Stimulated activated CD8-positive, alpha-beta memory T cell treated with anti-CD3 and anti-CD28 coated beads, Interleukin-15, amount 100 ng/mL, for 4 hours (primary cell): ENCODE measurements around the gene HOXB1.
"Not testable (repeated sequence)": the region's sequence is repeated elsewhere in the genome, so short reads cannot be mapped to it uniquely, and the experiment has no call there.

Experiments used
- DNase-seq, 2 donors: peaks; one replicate each; pipeline ENCODE4 v3.0.0-alpha.2; 2020; ENCODE audit warnings: low read depth in 2 of 2

Gene HOXB1

DNA sequence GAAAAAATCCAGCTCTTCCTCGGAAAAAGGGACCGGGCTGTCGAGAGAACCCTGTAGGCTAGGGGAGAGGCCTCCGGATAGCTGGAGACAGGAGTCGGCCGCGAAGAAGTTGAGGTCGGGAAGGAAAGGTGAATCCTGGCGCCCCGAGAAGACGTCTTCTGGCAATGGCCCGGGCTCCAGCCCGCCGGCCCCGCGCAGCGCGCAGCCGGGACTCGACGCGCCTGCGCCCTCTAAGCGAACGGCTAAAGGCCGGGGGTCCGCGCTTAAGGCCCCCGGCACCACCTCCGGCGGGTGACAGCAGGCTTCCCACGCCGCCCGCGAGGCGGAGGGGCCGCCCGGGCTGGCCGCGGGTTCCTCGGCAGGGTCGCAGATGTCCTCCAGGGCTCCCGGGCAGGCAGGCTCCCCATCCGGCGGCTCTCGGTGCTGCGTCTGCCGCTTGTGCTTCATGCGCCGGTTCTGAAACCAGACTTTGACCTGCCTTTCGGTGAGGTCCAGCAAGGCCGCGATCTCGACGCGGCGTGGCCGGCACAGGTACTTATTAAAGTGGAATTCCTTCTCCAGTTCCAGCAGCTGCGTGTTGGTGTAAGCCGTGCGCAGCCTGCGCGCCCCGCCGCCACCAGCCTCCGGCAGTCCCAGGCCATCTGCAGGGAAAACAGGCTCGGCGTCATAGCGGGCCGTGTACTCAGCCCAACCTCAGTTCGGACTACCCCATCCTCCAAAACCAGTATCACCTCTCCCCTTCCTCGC lies 12.5 kb upstream of the HOXB1 start:
- DNase-seq, result no peak

DNA sequence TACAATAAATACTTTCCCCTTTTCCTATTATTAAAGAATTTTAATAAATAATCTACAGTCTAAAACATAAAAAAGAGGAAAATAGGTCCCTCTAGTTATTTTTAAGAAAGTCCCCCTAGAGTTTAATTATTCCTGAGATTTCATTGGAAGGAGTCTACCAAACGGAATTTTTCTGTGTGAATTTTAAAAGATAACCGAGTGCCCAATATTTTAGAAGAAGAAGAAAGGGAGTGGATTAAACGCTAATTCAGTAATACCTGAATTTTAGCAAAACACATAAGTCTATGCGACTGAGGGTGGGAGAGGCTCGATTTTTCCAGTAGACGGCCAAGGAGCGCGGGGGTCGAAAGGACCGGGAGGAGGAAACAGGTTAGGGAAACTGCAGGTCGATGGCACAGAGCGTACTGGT lies 11.9 kb upstream of the HOXB1 start:
- DNase-seq, result no peak

DNA sequence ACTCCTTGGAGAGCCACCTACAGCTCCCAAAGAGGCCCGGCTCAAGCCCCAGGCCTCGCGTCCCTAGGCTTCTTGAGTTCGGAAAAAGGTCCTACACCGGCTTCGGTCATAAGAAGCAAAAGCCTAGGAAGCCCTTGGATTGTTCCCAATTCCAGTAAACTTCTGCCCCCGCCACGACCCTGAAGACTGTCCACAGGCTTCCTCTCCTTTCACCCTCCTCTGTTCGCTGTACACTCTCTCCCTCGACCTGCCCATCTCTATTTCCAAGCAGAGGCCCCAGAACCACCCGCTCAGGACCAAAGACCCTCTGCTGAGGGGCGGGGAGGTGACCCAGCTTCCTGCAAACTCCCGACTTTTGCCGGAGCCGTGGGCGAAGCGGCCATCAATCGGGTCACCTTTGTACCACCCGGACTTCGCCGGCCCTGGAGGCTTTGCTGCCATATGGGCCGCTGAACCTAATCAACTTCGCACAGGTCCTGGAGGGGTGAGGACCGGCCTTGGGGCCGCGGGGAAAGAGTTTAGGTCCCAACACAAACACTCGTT lies 11.4 kb upstream of the HOXB1 start:
- DNase-seq, result no peak

DNA sequence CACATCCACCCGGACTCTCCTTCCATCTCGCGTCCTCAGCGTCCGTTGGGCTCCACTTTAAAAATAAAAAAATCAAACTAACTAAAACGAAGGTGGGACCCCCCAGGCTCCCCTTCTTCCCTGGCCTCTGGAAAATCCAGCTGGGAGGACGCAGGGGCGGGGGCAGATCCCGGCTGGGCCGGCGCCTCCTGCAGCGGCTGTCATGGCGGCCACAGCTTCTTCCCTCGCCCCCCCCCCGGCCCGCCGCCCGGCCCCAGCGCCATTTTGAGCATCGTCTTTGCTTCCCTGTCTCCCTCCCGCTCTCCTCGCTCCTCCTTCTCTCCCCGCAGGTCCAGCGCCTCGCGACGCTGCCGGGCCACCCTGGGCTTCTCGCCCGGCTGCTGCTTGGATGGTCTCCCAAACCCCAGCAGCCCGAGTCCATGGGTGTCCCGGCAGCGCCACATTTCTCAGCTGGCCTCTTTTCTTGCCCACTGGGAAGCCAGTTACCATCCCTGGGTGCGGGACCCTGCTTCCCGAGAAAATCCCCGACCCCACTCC lies 10.8 kb upstream of the HOXB1 start:
- DNase-seq, result no peak

DNA sequence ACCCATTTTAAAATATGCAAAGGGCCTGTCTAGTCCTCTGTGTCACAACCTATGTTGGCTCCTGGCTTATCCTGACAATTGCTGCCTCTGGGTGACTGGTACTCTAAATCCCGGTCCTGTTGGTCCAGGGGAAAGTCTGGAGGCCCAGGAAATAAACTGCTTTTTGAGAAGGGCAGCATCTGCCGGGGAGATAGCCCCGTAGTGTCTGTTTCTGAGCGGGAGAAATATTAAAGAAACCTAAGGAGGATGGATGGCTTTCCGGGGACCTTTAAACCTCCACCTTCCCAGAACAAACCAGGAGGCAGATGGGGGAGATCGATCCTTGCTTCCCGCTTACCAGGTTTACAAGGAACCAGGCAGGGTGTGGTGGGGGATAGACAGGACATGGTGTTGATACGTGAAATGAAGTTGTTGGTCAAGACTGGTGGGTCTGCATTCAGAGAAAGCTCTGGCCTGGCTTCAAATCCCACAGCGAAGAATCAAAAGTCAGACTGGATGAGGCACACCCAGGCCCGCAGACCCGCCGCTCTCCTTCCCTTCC lies 10.3 kb upstream of the HOXB1 start:
- no peak for DNase-seq

DNA sequence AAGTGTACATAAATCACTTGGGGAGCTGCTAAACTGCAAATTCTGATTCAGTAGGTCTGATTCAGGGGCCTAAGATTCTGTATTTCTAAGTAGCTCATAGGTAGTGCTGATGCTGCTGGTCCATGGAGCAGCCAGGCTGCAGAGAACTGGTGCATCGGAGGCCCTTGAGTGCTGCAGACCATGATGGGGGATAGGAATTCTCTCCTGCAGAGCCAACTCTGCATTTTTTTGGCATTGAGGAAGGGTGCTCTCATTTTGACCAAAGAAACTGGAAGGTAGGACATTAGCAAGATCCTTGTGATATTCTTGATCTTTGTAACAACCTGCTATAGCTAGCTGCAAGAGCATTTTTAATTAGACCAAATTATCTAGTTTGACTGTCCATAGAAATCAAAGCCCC lies 9.4 kb upstream of the HOXB1 start:
- DNase-seq, result no peak

DNA sequence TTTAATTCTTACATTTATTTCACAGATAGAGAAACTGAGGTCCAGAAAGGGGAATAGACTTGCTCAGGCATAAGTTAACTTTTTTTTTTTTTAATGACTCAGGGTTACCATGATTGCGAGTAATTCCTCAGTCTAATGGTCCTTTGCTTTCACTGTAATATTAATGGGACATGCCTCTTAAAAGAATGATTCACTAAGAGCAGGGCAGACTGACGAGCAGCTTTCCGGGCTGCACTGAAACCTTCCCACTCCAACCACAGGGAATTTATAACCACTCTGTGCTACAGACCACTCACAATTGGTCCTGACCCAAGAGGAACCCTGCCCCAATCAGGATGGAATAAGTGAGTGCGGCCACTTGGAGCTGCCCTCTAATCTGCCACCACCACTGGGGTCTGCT lies 8.4 kb upstream of the HOXB1 start:
- DNase-seq, result no peak

DNA sequence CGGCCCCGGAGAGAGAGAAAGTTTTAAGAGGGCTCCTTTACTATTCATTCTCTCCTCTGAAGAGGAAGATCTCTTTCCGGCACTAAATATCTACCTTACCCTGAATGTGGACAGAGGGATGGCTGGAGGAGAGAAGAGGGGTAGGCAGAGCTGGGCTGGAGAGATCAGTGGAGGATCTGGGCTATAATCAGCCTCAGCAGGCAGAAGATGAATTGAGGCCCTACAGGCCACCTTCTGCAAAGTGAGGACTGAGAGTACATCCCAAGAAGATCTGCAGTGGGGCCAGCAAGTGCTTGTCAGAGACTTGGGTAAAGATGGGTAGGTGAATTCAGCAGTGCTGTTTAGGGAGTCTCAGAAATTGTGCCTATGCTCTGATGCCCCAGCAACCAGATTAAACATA lies 6.5 kb upstream of the HOXB1 start:
- no peak for DNase-seq

DNA sequence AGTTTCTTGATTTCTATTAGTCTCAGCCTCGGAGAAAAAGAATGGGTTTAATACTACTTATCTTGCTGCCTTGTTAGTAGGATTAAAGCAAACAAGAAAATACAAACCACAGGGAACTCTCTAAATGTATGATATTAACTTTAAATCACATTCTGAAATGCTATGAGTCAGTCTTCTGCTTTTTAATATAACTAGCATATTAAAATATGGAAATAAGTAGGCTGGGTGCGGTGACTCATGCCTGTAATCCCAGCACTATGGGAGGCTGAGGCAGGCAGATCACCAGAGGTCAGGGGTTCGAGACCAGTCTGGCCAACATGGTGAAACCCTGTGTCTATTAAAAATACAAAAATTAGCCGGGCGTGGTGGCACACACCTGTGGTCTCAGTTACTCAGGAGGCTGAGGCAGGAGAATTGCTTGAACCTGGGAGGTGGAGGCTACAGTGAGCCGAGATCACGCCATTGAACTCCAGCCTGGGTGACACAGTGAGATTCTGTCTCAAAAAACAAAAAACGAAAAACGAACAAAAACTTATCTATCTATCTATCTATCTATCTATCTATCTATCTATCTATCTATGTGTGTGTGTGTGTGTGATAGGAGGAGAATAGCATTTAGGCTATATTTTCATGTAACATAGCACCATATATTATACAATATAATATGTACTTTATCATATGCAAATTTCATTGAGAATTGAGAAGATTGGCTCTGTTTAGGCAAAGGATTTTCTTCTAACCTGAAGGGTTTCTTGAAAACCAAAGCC lies 5.2 kb upstream of the HOXB1 start:
- DNase-seq, result not testable (repeated sequence)

DNA sequence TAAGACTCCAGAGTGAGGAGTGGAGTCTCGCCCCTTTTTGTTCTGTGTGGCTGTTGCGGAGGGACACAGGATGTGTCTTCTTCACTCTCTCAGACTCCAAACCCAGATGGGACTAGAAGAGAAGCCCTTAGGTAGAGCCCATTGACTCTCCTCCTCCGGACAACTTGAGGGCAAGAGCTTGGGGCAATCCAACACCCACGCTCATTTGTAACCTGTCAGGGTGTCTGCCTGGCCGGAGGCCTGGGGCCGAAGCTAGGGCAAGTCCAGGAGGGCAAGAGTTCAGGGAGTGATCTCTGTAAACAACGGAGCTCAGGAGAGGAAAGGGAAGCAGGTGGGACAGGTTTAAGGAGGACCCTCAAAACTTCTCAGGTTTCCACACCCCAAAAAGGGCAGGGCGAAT lies 1.4 kb upstream of the HOXB1 start:
- no peak for DNase-seq

DNA sequence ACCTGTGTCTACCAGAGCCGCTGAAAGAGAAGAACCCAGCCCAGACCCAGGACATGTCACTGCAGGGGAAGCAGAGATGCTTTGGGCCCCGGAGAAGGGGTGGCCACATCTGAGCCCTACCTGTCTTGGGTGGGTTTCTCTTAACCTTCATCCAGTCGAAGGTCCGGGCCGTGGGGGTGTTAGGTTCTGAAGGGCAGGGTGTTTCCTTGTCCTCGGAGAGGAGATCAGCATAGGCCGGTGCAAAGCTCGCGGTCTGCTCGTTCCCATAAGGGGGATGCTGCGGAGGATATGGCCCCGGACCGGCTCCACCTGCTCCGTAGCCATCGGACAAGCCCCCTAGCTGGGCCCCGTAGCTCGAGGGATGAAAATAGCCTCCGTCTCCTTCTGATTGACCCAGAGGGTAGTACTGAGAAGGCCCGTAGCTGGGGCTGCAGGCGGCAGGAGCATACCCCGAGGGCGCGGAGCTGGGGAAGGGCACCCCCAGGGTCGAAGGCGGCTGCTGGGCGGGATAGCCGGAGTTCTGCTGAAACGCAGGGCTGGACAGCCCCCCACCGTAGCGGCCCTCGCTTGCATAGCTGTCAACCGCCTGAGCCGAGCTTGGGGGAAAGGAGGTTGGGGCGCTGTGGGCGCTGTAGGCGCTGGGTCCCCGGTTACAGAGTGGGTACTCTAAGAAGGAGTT lies 464 bp downstream of the HOXB1 start:
- no peak for DNase-seq

DNA sequence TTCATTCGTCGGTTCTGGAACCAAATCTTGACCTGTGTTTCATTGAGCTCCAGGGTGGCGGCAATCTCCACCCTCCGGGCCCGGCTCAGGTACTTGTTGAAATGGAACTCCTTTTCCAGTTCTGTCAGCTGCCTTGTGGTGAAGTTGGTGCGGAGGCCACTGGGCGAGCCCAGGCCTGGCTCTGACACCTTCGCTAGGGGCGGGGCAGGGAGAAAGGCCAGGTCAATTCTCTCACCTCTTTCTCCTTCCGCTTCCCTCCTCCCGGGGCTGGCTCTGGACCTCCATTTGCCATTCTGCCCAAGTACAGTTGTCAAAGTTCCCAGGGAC lies 1.2 kb downstream of the HOXB1 start:
- DNase-seq, result no peak

DNA sequence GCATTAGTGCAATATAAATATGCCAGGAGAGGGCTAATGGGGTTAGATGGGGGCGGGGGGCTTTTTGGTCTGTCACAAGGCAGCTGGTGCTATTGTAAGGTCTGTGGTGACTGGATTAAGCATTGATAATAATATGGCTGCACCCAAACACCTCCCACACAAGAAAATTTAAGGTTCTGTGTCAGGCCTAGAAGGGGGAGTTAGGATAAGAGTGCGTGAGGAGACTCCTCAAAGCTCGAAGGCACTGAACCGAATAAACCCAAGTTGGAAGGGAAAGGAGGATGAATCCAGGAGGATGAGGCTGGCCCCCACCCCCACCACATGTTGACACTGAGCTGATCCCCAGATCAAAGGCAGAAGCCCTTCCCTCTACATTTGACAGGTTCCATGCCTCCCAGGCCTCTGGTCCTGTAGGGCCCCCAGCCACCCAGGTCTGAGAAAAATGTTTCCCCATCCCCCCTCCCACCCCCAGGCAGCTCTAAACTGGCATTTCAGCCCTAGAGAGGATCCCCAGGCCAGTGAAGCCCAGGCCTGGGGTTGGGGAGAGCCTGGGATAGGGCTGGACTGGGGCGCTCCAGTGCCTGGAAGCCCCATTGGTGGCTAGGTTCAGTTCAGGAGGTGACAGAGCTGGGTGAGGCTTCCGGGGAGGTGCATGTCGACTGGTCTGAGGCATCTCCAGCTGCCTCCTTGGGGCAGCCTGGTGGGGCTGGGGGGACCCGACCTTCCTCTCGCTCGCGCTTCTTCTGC lies 1.7 kb downstream of the HOXB1 start:
- no peak for DNase-seq

DNA sequence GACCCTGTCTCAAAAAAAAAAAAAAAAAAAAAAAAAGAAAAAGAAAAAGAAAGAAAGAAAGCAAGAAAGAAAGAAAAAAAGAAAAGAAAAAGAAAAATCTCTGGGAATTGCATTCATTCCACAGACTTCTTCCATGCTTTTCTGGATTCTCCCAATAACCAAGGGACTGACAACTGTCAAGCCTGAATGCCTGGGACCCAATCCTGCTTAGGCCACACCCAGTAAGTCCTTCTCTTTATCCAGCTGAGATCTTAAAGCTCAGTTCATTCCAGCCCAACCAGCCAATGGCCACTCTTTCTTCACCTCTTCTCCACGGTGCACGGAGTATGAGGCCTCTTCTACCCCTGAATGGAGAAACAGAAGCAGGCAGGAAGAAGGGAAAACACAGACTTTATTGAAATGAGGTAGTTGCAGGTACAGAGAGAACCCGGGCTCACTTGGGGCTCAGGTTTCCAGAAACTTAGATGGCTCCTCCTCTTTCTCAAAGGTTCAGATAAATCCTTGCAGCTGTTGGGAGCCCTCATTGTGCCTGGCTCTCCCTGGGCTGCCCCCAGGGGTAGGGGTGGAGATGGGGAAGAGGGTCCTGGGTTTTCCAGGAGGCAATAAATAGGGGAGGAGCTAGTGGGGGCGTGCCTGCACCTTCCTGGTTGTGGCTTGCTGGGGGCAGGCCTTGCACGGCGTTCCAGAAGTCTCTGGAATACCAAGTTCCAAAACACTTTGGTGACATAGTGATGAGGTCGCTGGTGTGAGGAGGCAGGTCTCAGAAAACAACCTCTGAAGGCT lies 2.5 kb downstream of the HOXB1 start:
- no peak for DNase-seq

DNA sequence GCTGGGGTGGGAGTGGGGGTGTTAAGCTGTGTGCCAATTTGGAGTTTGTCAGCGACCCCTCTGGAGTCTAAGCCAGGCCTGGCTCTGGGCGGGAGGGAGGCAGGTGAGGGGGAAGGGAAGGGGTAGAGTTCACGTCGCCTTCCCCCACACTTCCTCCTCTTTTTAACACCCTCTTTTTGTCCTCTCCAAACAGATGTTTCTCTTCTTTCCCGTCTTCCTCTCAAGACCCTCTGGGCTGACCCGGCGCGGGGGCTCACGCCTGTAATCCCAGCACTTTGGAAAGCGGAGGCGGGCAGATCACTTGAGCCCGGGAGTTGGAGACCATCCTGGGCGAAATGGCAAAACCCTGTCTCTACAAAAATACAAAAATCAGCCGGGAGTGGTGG lies 3.3 kb downstream of the HOXB1 start:
- no peak for DNase-seq

DNA sequence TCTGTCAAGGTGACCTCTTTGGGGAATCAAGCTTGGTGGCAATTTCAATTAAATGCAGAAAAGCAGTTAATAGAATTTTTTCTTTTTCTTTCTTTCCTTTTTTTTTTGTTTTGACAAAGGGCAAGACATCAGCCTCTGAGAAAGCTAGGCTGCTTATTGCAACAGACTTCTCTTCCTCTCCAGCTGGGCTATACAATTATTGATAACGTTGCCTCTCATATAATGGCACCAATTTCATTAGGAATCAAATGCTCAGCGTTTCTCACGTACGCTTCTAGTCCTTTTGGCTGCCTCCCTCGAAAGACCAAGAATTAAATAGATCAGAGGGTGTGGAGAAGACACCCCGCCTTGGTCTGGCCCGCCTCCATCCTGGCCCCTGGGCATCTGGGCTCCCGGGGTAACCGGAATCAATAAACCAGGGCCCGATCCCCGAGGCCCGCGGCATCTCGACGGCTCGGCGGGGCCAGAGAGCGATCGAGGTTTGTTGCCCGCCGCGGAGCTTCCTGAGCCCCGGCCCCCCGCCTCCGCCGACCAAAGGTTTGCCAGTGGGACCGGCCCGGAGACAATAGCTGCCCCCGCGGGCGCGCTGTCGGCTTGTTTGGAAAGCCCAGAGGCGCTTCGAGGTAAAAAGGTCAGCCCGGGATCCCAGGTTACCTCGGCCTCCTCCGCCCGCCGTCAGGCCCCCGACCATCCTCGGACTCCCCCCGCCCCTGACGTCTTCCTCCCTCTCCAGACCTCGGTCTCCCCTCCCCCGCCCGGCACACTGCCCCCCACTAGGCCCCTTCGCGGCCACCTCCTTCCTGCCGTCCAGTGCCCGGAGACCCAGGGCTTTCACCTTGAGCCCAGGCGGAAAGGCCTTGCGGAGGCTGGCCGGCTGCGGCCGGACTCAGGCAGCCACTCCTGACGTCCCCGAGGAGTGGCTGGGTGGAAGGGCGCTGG lies 3.9 kb downstream of the HOXB1 start:
- no peak for DNase-seq

DNA sequence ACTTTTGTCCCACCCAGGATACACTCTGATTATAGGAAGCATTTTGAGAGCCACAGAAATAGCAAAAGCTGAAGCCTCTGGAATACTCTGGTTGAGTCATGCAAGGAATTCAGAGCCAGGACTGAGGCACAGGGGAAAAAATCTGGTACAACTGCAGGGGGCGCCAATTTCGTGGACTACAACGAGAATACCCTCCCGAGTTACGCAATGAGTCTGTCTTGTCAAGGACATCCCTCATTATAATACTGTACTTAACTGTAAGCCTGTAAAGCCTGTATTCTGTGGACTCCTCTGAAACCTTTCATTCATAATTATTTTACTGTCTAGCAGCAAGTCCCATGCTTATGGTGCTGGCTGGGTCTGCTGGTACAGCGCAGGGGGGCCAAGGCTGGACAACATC lies 7.8 kb downstream of the HOXB1 start:
- DNase-seq, result no peak

DNA sequence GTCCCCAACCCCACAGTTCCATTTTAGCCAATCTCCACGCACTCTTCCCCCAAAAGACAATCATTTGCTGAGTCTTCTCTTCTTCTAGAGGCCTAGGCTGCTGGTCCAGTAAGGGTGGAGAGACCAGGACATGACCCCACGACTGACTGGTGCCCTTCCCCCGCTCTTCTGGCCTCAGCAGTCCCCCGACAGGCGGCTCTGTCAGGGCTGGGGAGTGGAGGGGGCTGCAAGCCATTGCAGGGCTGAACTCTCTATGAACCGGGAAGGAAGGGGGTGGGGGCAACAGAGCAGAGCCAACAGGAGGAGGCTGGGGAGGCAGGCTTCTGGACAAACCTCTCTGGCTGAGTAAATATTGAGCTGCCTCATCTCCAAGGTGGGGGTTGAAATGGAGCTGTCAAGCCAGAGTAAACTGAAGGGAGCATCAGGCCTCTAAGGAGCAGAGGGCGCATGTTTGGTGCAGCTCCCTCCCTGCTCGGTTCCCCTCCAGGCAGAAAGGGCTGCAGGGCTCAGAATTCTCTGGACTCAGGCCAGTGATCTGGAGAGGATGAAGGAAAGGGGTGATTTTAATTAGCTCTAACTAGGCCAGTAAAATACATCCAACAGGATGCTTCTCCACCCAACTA lies 8.7 kb downstream of the HOXB1 start:
- no peak for DNase-seq

DNA sequence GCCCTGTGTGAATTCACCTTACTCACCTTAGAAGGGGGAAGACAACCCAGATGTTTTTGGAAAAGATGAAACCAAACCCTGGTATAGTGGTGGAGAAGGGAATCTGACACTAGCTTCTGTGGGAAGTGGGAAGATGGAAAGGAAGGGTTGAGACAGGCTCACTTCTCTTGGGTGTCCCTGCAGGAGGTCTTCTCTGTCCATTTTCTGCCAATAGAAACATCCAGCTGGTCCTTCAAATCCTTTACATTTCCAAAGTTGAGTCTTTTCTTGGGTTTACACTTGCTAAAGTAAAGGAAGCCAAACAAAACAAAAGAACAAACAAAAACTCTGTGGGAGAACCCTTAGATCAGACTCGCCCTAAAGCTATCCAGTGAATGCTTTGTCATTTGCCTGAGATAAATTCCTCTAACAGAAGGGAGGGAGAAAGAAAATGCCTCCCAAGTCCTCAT lies 10.2 kb downstream of the HOXB1 start:
- DNase-seq, result no peak
